Fibroblast of the aortic adventitia (primary cell): ENCODE measurements around the gene ABCB9. TPM values are rescaled to one million over a fixed set of nuclear protein-coding genes. Genes with fewer than 3 reads are reported as not detected.

Experiments used
- DNase-seq: peaks from one replicate; pipeline ENCODE4 v3.0.0-alpha.2; 2010; ENCODE audit warnings: low read depth
- H3K4me3 ChIP-seq: 2 replicates; pipeline ENCODE4 v1.5.1; 2011; ENCODE audit warnings: low read depth, mild to moderate bottlenecking, control low read depth, low read length, moderate library complexity
- total RNA-seq: library from RNA; depleted of rRNA; stranded (reverse); fragments of >200 nt; gene quantifications from 2 replicates; pipeline ENCODE4 v1.2.3, GENCODE V29; 2012; ENCODE audit warnings: low replicate concordance
- TF ChIP-seq, protein P1 (sequence below): IDR thresholded peaks from 2 replicates; pipeline ENCODE4 v1.5.1; 2011; ENCODE audit warnings: mild to moderate bottlenecking, low read length, control low read depth, inconsistent platforms; ENCODE audit not compliant: insufficient read depth

Gene ABCB9
- total RNA-seq, 1 donor = 10.3 TPM

DNA sequence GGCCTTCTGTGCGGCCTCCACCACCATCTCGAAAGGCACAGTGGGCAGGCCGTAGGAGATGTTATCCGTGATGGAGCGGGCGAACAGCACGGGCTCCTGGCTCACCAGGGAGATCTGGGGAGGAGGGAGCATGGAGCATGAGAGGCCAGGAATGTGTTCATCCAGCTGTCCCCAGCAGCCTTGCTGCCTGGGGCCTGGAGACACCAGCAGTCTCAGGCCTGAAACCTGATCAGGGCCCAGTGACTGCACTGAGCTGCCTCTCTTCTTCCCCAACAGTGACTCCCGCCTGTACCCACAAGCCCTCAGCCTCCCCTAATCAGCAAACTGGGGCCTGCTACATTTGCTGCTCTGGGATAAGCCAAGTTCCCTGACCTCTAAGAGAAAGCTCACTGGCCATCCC, 30.9 kb downstream of the ABCB9 start:
- TF ChIP-seq, protein P1, sequence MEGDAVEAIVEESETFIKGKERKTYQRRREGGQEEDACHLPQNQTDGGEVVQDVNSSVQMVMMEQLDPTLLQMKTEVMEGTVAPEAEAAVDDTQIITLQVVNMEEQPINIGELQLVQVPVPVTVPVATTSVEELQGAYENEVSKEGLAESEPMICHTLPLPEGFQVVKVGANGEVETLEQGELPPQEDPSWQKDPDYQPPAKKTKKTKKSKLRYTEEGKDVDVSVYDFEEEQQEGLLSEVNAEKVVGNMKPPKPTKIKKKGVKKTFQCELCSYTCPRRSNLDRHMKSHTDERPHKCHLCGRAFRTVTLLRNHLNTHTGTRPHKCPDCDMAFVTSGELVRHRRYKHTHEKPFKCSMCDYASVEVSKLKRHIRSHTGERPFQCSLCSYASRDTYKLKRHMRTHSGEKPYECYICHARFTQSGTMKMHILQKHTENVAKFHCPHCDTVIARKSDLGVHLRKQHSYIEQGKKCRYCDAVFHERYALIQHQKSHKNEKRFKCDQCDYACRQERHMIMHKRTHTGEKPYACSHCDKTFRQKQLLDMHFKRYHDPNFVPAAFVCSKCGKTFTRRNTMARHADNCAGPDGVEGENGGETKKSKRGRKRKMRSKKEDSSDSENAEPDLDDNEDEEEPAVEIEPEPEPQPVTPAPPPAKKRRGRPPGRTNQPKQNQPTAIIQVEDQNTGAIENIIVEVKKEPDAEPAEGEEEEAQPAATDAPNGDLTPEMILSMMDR = no peak
- DNase-seq = no peak
- no peak overlapping the region for H3K4me3 ChIP-seq

DNA sequence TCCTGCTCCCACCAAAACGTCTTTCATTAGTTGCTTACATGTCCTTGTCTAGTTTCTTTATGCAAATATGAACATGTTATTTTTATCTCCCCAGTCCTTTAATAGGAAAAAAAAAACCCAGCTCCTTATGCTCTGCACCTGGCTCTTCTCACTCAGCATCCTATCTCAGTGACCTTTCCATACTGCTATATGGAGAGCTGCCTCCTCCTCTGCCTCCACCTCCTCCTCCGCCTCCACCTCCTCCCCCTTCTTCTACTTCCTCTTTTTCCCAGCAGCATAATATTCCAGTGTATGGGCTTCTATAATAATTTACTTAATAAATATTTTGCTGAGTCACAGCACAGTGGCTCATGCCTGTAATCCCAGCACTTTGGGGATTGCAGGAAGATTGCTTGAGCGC, 31.5 kb downstream of the ABCB9 start:
- TF ChIP-seq, protein P1 = no peak

DNA sequence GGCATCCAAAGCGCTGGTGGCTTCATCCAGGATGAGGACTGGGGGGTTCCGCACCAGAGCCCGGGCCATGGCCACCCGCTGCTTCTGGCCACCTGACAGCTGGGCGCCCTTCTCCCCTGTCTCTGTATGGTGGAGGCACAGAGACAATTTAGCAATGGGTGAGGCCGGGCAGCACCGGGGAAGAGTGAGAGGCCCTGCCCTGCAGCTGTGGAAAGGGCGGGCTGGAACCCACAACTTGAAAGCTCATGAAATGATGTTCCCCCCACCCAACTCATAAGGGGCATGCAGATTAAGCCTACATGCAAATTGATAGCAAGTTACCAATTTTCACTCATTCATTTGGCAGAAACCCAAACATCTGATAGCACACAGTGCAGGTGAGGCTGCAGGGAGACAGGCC, 34.1 kb downstream of the ABCB9 start:
- DNase-seq = no peak
- no peak overlapping the region for H3K4me3 ChIP-seq
- TF ChIP-seq, protein P1 = no peak

More for the DNA sequence above, 31.5 kb downstream of the ABCB9 start:
- no peak for DNase-seq
- no peak overlapping the region for H3K4me3 ChIP-seq

DNA sequence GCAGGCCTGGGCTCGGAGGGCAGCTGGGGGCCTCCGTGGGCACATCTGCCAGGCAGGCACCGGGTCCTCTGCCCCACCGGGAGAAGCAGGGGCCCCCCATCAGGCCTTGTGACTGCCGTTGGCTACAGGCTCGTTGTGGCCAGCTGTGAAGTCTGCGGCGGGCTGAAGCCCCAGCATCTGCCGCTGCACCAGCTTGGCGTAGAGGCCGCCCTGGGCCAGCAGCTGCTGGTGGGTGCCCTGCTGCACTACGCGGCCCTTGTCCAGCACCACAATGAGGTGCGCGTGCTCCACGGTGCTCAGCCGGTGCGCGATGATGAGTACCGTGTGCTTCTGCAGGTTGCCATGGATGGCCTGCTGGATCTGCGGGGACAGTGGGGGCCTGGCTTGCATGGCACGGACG, 36.5 kb downstream of the ABCB9 start:
- H3K4me3 ChIP-seq = no peak overlapping the region
- TF ChIP-seq, protein P1 = no peak
- no peak for DNase-seq

DNA sequence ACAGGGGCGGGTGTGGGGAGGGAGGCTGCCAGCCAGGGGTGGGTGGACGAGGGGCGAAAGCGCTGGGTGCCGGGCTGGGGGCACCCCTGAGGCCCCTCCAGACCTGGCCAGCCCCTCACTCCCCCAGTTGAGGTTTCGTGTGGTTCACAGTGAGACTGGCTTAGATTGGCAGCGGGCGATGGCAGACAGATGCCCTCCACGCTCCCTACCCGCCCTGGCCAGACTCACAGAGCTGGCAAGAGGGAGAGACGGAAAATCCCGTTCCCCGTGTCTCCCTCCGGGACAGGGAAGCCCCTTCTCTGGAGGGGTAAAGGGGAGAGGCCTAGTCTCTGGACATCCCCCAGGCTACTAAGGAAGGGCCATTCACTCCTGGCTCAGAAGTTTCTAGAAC, 37.1 kb downstream of the ABCB9 start:
- no peak for DNase-seq
- TF ChIP-seq, protein P1 = no peak
- no peak overlapping the region for H3K4me3 ChIP-seq

DNA sequence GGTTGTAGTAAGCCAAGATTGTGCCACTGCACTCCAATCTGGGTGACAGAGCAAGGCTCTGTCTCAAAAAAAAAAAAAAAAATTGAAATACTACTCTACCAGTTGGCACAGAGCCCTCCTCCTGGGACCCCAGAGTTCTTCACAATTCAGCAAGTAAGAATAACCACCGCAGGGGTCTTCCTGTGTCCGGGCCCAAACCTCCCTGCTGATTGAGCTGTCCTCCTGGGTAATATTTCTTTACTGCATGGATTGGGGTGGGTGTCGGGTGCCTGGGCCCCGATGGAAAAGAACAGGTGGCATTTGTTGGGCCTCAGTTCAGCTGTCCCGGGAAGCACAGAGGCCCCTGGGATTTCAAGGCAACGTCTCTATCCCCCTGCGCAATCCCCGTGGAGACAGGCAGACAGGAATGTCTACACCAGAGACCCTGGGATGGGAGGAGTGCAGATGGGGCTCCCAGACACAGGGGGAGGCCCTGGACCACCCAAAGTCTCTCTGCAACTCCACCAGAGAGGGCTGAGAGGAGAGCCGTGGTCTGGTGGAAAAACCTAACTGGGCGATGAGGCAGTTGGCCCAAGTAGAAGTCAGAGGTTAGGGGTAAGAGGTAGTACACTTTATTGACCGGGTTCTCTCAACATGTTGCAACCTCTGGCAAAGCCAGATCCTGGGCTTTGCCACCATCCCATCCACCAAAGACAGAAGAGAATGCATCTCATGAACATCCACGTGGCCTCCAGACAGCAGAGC, 37.7 kb downstream of the ABCB9 start:
- TF ChIP-seq, protein P1 = no peak
- no peak for DNase-seq
- H3K4me3 ChIP-seq = no peak overlapping the region
